ENCODE data around the gene CFAP119.

CFAP119 gene

DNA sequence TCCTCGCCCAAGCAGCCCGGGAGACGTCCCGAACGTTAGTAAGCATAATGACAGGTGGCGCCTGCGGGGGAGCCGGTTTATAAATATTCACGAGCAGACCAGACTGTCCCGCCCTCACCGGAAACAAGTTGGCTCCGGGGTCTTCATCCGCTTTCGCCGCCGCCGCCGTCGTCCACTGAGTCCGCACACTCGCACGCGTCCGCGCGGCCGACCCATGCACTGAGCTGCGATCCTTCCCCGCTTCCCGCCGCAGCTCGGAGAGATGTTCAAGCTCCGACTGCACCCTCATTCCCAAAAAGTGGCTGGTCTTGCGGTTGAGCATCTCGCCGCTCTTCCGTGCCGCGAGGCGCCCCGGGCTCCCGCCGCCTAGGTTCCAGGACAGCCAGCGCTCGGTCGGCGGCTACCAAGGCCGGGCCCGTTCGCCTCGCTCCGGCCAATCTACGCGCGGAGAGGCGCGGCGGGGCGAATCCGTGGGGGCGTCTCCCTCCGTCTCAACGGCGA is 385 bp downstream of the CFAP119 start:
- TF ChIP-seq CTCF (conservative IDR thresholded peaks at IDR 0.05; ENCODE audit: low read depth), result no peak
- ChIA-PET POLR2A (ENCODE audit: low non-redundant PET) (interaction anchor here (0.8 kb wide), 1 partner anchor 13 kb away, joined by 3 read pairs; the partner anchor contains the start of gene PHKG2), CTCF (no interaction called here)
- peak overlapping the region; percentile 83 for H3K27ac ChIP-seq
- peak; percentile 30 for DNase-seq (ENCODE audit: low spot score)

- no peak for TF ChIP-seq CTCF (conservative IDR thresholded peaks at IDR 0.05; ENCODE audit: low read depth)
- no peak for DNase-seq (ENCODE audit: low spot score)
- POLR2A ChIA-PET (ENCODE audit: low non-redundant PET), result interaction anchor here (0.8 kb wide), 1 partner anchor 13 kb away, joined by 3 read pairs; the partner anchor contains the start of gene PHKG2
- CTCF ChIA-PET, result no interaction called here
- H3K27ac ChIP-seq, result peak overlapping the region; percentile 83
These were observed 1.1 kb downstream of the CFAP119 start for GRCh38 chr16:30760577-30761426.

DNA sequence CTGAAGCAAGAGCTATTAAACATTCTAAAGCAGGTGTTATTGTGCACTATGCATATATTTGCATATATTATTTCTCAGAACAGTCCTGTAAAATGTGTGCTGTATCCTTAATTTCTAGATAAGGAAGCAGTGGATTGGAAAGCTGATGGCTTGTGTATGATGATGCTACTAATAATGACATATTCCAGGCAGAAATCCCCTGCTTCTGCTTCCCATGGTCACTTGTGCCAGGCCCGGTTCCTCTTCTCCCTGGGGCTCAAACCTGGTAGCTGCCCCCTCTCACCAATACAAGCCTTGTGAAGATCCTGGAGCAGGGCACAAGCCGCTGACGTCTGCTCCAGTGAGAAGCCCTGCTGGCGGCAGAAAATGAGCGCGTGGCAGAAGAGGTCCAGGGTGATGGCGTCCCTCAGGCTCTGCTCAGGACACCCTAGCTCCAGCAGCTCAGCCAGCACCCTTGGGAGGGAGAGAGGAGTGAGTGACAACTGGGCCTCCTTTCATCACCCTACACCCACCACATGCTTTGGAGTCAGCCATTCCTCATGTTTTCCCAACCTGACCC is 1.8 kb downstream of the CFAP119 start:
- ChIA-PET CTCF (no interaction called here), POLR2A (ENCODE audit: low non-redundant PET) (interaction anchor here (0.6 kb wide), 1 partner anchor 48 kb away, joined by 4 read pairs; no protein-coding TSS in a partner anchor)
- peak overlapping the region; percentile 83 for H3K27ac ChIP-seq
- TF ChIP-seq CTCF (conservative IDR thresholded peaks at IDR 0.05; ENCODE audit: low read depth), result no peak
- no peak for DNase-seq (ENCODE audit: low spot score)

DNA sequence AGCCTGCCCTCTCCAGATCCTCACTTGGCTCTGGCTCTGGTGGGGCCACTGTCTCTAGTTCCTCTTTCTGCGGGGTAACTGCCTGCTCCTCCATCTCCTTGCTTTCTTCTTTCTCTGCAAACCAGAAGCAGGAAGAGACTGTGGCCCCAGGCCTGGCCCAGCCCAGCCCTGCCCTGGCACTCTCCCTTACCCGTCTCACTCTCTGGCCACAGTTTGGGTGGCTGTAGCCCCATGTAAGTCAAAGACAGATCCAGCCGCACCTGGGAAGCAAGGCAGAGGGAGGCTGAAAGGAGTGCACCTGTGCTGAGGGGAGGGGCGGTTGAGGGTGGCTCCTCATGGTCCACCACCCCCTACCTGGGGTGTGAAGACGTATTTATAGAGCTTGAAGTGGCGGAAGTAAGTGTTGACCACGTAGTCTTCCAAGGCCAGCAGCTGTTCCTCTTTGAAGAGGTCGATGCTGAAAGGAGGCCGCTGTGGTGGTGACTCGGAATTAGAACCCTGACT is 2.8 kb downstream of the CFAP119 start:
- H3K27ac ChIP-seq, result peak overlapping the region; percentile 43
- DNase-seq (ENCODE audit: low spot score), result no peak
- POLR2A ChIA-PET (ENCODE audit: low non-redundant PET), result no interaction called here
- CTCF ChIA-PET, result no interaction called here
- no peak for TF ChIP-seq CTCF (conservative IDR thresholded peaks at IDR 0.05; ENCODE audit: low read depth)

- ChIA-PET POLR2A (ENCODE audit: low non-redundant PET) (no interaction called here), CTCF (interaction anchor here (0.5 to 0.6 kb wide), 2 partner anchors 55 to 101 kb away, joined by 3 read pairs; no protein-coding TSS in a partner anchor)
- TF ChIP-seq CTCF (conservative IDR thresholded peaks at IDR 0.05; ENCODE audit: low read depth), result no peak
- DNase-seq (ENCODE audit: low spot score), result no peak
- peak overlapping the region; percentile 41 for H3K27ac ChIP-seq
These were observed 4.5 kb downstream of the CFAP119 start for GRCh38 chr16:30757316-30757715.

DNA sequence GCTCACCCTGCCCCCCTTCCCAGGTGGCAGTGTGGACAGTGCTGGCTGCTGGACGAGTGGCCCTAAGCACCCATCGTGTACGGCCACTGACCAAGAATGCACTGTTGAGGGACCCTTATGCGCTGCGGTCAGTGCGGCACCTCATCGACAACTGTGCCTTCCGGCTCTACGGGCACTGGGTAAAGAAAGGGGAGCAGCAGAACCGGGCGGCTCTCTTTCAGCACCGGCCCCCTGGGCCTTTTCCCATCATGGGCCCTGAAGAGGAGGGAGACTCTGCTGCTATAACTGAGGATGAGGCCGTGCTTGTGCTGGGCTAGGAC is 5.1 kb downstream of the CFAP119 start:
- TF ChIP-seq CTCF (conservative IDR thresholded peaks at IDR 0.05; ENCODE audit: low read depth), result no peak
- no peak for DNase-seq (ENCODE audit: low spot score)
- H3K27ac ChIP-seq, result peak overlapping the region; percentile 41
- CTCF ChIA-PET, result interaction anchor here (1.0 kb wide), 1 partner anchor 34 kb away, joined by 9 read pairs; no protein-coding TSS in a partner anchor
- POLR2A ChIA-PET (ENCODE audit: low non-redundant PET), result no interaction called here

Data from RWPE1 (cell line).